ENCODE results near the gene USP31. TPM values are rescaled to one million over a fixed set of nuclear protein-coding genes. Genes with fewer than 3 reads are reported as not detected.

USP31 gene
- total and polyA plus RNA-seq, 2 experiments from 2014 or later = 5.1 to 7.1 TPM

- DNase-seq (ENCODE audit: low read depth in 1 of 2, low spot score in 1 of 2) = no peak
- TF ChIP-seq CTCF (IDR thresholded peaks at IDR 0.05; ENCODE audit: low read depth, low read length) = no peak
- Histone ChIP-seq H3K4me1 (ENCODE audit: low read depth) (no peaks in the 10 kb centered on the region), H3K27me3 (no peaks in the 10 kb centered on the region), H3K4me3 (no peak overlapping the region), H3K27ac (no peak overlapping the region), H3K36me3 (no peaks in the 10 kb centered on the region), H3K9me3 (ENCODE audit: low read depth) (no peaks in the 10 kb centered on the region)
These were observed 24.0 kb downstream of the USP31 start for GRCh38 chr16:23125277-23125676.

GRCh38 chr16:23124315-23124714 lies 24.9 kb downstream of the USP31 start:
- peak in 1 of 2 donors; percentile 62 for DNase-seq (ENCODE audit: low read depth in 1 of 2, low spot score in 1 of 2)
- no peaks in the 10 kb centered on the region for H3K9me3 ChIP-seq (ENCODE audit: low read depth)
- H3K4me1 ChIP-seq (ENCODE audit: low read depth) = peaks cover 6% of the 10 kb centered on the region
- no peaks in the 10 kb centered on the region for H3K36me3 ChIP-seq
- no peak for TF ChIP-seq CTCF (IDR thresholded peaks at IDR 0.05; ENCODE audit: low read depth, low read length)
- no peaks in the 10 kb centered on the region for H3K27me3 ChIP-seq
- H3K27ac ChIP-seq = no peak overlapping the region
- no peak overlapping the region for H3K4me3 ChIP-seq

- H3K4me1 ChIP-seq (ENCODE audit: low read depth) = peaks cover 6% of the 10 kb centered on the region
- no peak for TF ChIP-seq CTCF (IDR thresholded peaks at IDR 0.05; ENCODE audit: low read depth, low read length)
- H3K27me3 ChIP-seq = no peaks in the 10 kb centered on the region
- no peak for DNase-seq (ENCODE audit: low read depth in 1 of 2, low spot score in 1 of 2)
- H3K4me3 ChIP-seq = no peak overlapping the region
- H3K36me3 ChIP-seq = no peaks in the 10 kb centered on the region
- H3K27ac ChIP-seq = no peak overlapping the region
- H3K9me3 ChIP-seq (ENCODE audit: low read depth) = no peaks in the 10 kb centered on the region
These were observed 27.1 kb downstream of the USP31 start for GRCh38 chr16:23122144-23122543.

GRCh38 chr16:23121024-23121423 lies 28.2 kb downstream of the USP31 start:
- peaks cover 6% of the 10 kb centered on the region for H3K4me1 ChIP-seq (ENCODE audit: low read depth)
- no peak overlapping the region for H3K27ac ChIP-seq
- no peak for DNase-seq (ENCODE audit: low read depth in 1 of 2, low spot score in 1 of 2)
- no peak for TF ChIP-seq CTCF (IDR thresholded peaks at IDR 0.05; ENCODE audit: low read depth, low read length)
- no peaks in the 10 kb centered on the region for H3K9me3 ChIP-seq (ENCODE audit: low read depth)
- no peaks in the 10 kb centered on the region for H3K36me3 ChIP-seq
- H3K27me3 ChIP-seq = no peaks in the 10 kb centered on the region
- H3K4me3 ChIP-seq = no peak overlapping the region

- no peak for DNase-seq (ENCODE audit: low read depth in 1 of 2, low spot score in 1 of 2)
- H3K4me3 ChIP-seq = no peak overlapping the region
- no peak for TF ChIP-seq CTCF (IDR thresholded peaks at IDR 0.05; ENCODE audit: low read depth, low read length)
- no peaks in the 10 kb centered on the region for H3K36me3 ChIP-seq
- H3K4me1 ChIP-seq (ENCODE audit: low read depth) = peaks cover 6% of the 10 kb centered on the region
- H3K27me3 ChIP-seq = no peaks in the 10 kb centered on the region
- H3K9me3 ChIP-seq (ENCODE audit: low read depth) = no peaks in the 10 kb centered on the region
- H3K27ac ChIP-seq = no peak overlapping the region
These were observed 28.7 kb downstream of the USP31 start for GRCh38 chr16:23120562-23120961.

GRCh38 chr16:23119570-23119969 lies 29.7 kb downstream of the USP31 start:
- peak in 1 of 2 donors; percentile 58 for DNase-seq (ENCODE audit: low read depth in 1 of 2, low spot score in 1 of 2)
- H3K27me3 ChIP-seq = no peaks in the 10 kb centered on the region
- H3K4me3 ChIP-seq = no peak overlapping the region
- H3K9me3 ChIP-seq (ENCODE audit: low read depth) = no peaks in the 10 kb centered on the region
- no peaks in the 10 kb centered on the region for H3K36me3 ChIP-seq
- no peak for TF ChIP-seq CTCF (IDR thresholded peaks at IDR 0.05; ENCODE audit: low read depth, low read length)
- H3K4me1 ChIP-seq (ENCODE audit: low read depth) = peaks cover 6% of the 10 kb centered on the region
- no peak overlapping the region for H3K27ac ChIP-seq

Measured in cardiac muscle cell (in vitro differentiated cells and primary cell).